ENCODE data around the gene KLK13.

Gene KLK13

GRCh38 chr19:51060336-51060735 is 4.6 kb downstream of the KLK13 start:
- no peak for DNase-seq

- no peak for DNase-seq
These were observed 5.2 kb downstream of the KLK13 start for GRCh38 chr19:51059715-51060114.

GRCh38 chr19:51055866-51056265 is 9.0 kb downstream of the KLK13 start:
- DNase-seq: no peak

- DNase-seq: peak; percentile 93
These were observed 17.9 kb downstream of the KLK13 start for GRCh38 chr19:51047031-51047335.

- DNase-seq: no peak
These were observed 20.6 kb downstream of the KLK13 start for GRCh38 chr19:51044327-51044726.

- DNase-seq: no peak
These were observed 21.4 kb downstream of the KLK13 start for GRCh38 chr19:51043497-51043896.

GRCh38 chr19:51040151-51040550 is 24.7 kb downstream of the KLK13 start:
- DNase-seq: no peak

- DNase-seq: no peak
These were observed 28.4 kb downstream of the KLK13 start for GRCh38 chr19:51036519-51036918.

GRCh38 chr19:51034704-51035103 is 30.2 kb downstream of the KLK13 start, which contains the start of gene KLK12:
KLK12 (minus strand) TSS chr19:51035002; CDS start chr19:51034621, 381 bp downstream.
- peak; percentile 94 for DNase-seq

GRCh38 chr19:51031880-51032225 is 33.0 kb downstream of the KLK13 start:
- DNase-seq: no peak

- DNase-seq: no peak
These were observed 33.5 kb downstream of the KLK13 start for GRCh38 chr19:51031220-51031879.

GRCh38 chr19:51030631-51031030 is 34.3 kb downstream of the KLK13 start:
- DNase-seq: no peak

- DNase-seq: no peak
These were observed 35.2 kb downstream of the KLK13 start for GRCh38 chr19:51029718-51030117.

GRCh38 chr19:51027873-51028272 is 37.0 kb downstream of the KLK13 start:
- DNase-seq: peak; percentile 27

- DNase-seq: peak; percentile 61
These were observed 37.6 kb downstream of the KLK13 start for GRCh38 chr19:51027126-51027806.

GRCh38 chr19:51026554-51026831 is 38.4 kb downstream of the KLK13 start, which contains the start of gene KLK11:
KLK11 (minus strand) TSS chr19:51026616; CDS start chr19:51025631, 985 bp downstream.
- peak; percentile 85 for DNase-seq

GRCh38 chr19:51025809-51026553 is 38.9 kb downstream of the KLK13 start:
- DNase-seq: peak; percentile 58

- DNase-seq: peak; percentile 83
These were observed 39.5 kb downstream of the KLK13 start for GRCh38 chr19:51025401-51025800.

- peak; percentile 92 for DNase-seq
These were observed 40.0 kb downstream of the KLK13 start for GRCh38 chr19:51024924-51025323.

- no peak for DNase-seq
These were observed 40.9 kb downstream of the KLK13 start for GRCh38 chr19:51023946-51024345.

- DNase-seq: no peak
These were observed 42.4 kb downstream of the KLK13 start for GRCh38 chr19:51022526-51022925.

GRCh38 chr19:51020988-51021651 is 43.8 kb downstream of the KLK13 start:
- DNase-seq: peak; percentile 61

- no peak for DNase-seq
These were observed 45.4 kb downstream of the KLK13 start, which contains the start of gene KLK10 for GRCh38 chr19:51019544-51019925. KLK10 (minus strand) TSS chr19:51019709; CDS start chr19:51019130, 579 bp downstream.
